H1 (cell line): ENCODE measurements around the gene LIMK2. TPM values are rescaled to one million over a fixed set of nuclear protein-coding genes. Genes with fewer than 3 reads are reported as not detected.

Experiments
- CTCF ChIA-PET: fragments of 300-600 bp; sonication (Branson Sonifier 250); formaldehyde crosslinking; loops from one replicate; lab custom pipeline; 2021; ENCODE audit not compliant: partially characterized antibody; lab: Charles Lee
- POLR2A ChIA-PET: fragments of 300-600 bp; sonication (Branson Sonifier 250); formaldehyde crosslinking; loops from one replicate; lab custom pipeline; 2021; ENCODE audit warnings: inconsistent platforms; ENCODE audit not compliant: partially characterized antibody; lab: Charles Lee
- DNase-seq, 2 experiments: peaks; one replicate each; pipeline versions ENCODE4 v3.0.0 to v3.0.0-alpha.2; 2010 to 2022; ENCODE audit warnings: low spot score in 2 of 2, low read depth in 1 of 2, mixed read lengths in 1 of 2
- FAIRE-seq: peaks from 2 replicates; lab custom pipeline; 2011; peaks lifted over from hg19 to GRCh38; lab: Jason Lieb, UNC
- H2AFZ ChIP-seq: 2 replicates; pipeline ENCODE4 v1.8.1; 2012; ENCODE audit warnings: low read length, inconsistent platforms
- H2AK5ac ChIP-seq: 2 replicates; pipeline ENCODE4 v1.6.1; 2013; ENCODE audit warnings: low read depth, low read length
- H2BK120ac ChIP-seq: replicated peaks from 2 replicates; pipeline ENCODE3; 2013; ENCODE audit warnings: low read depth, low read length, inconsistent platforms
- H2BK12ac ChIP-seq: 2 replicates; pipeline ENCODE4 v1.6.1; 2013; ENCODE audit warnings: low read depth, low read length
- H2BK15ac ChIP-seq: 2 replicates; pipeline ENCODE4 v1.6.1; 2013; ENCODE audit warnings: low read length
- H2BK20ac ChIP-seq: 2 replicates; pipeline ENCODE4 v1.6.1; 2013; ENCODE audit warnings: low read length
- H2BK5ac ChIP-seq: 2 replicates; pipeline ENCODE4 v1.6.1; 2013; ENCODE audit warnings: low read depth, low read length
- H3K14ac ChIP-seq: 2 replicates; pipeline ENCODE4 v1.6.1; 2013; ENCODE audit warnings: inconsistent platforms; ENCODE audit not compliant: insufficient read length
- H3K18ac ChIP-seq: 2 replicates; pipeline ENCODE4 v1.6.1; 2013; ENCODE audit warnings: low read length; ENCODE audit errors: extremely low read depth
- H3K23ac ChIP-seq: 2 replicates; pipeline ENCODE4 v1.6.1; 2013; ENCODE audit warnings: inconsistent platforms; ENCODE audit not compliant: insufficient read length
- H3K23me2 ChIP-seq: 2 replicates; pipeline ENCODE4 v1.6.1; 2013; ENCODE audit warnings: low read depth, low read length
- H3K27ac ChIP-seq: 2 replicates; pipeline ENCODE4 v1.6.1; 2011; ENCODE audit warnings: low read depth, low read length, inconsistent platforms
- H3K27me3 ChIP-seq, 4 experiments: replicated peaks in 1 of 4; 1 replicate in 1 of 4; 2 replicates in 3 of 4; pipeline versions ENCODE4 v1.6.1 to v1.8.1; 2011 to 2013; ENCODE audit warnings: low read length in 3 of 4, mild to moderate bottlenecking in 3 of 4, inconsistent platforms in 2 of 4, mixed read lengths in 2 of 4, moderate library complexity in 1 of 4; ENCODE audit not compliant: control insufficient read depth in 3 of 4, insufficient read depth in 3 of 4; ENCODE audit errors: extremely low read depth in 1 of 4
- H3K36me3 ChIP-seq, 4 experiments: 2 replicates each; pipeline versions ENCODE4 v1.6.1 to v1.8.1; 2011 to 2013; ENCODE audit warnings: mild to moderate bottlenecking in 4 of 4, low read length in 3 of 4, moderate library complexity in 2 of 4, control low read depth in 1 of 4, inconsistent platforms in 1 of 4; ENCODE audit not compliant: insufficient read depth in 4 of 4, control insufficient read depth in 2 of 4
- H3K4ac ChIP-seq: replicated peaks from 2 replicates; pipeline ENCODE3; 2013; ENCODE audit warnings: low read length, low read depth, mixed read lengths, inconsistent platforms; ENCODE audit not compliant: insufficient read length
- H3K4me1 ChIP-seq, 4 experiments: replicated peaks in 1 of 4; 1 replicate in 1 of 4; 2 replicates in 3 of 4; pipeline versions ENCODE4 v1.6.1 to v1.8.1; 2011 to 2013; ENCODE audit warnings: low read length in 3 of 4, inconsistent platforms in 2 of 4, mixed read lengths in 1 of 4; ENCODE audit not compliant: insufficient read depth in 4 of 4, control insufficient read depth in 3 of 4
- H3K4me2 ChIP-seq, 2 experiments: 2 replicates each; pipeline versions ENCODE4 v1.6.1 to v1.8.1; 2011 to 2013; ENCODE audit warnings: low read depth in 2 of 2, low read length in 2 of 2, control low read depth in 1 of 2, inconsistent platforms in 1 of 2, mild to moderate bottlenecking in 1 of 2; ENCODE audit not compliant: insufficient read depth in 1 of 2
- H3K4me3 ChIP-seq, 4 experiments: fragments of 200-600, 300-600 bp in 1 of 4; sonication (generic), shearing (Covaris generic), sonication (Bioruptor Twin) in 1 of 4; 2 replicates each; pipeline versions ENCODE4 v1.5.1 to v1.8.1; 2011 to 2016; ENCODE audit warnings: low read length in 4 of 4, low read depth in 3 of 4, control low read depth in 2 of 4, inconsistent platforms in 2 of 4, mild to moderate bottlenecking in 2 of 4, mixed read lengths in 1 of 4, moderate library complexity in 1 of 4; ENCODE audit not compliant: insufficient read depth in 2 of 4; ENCODE audit errors: extremely low read depth in 1 of 4
- H3K56ac ChIP-seq: replicated peaks from 2 replicates; pipeline ENCODE3; 2013; ENCODE audit warnings: low read depth, mild to moderate bottlenecking, mixed read lengths, low read length, inconsistent platforms; ENCODE audit not compliant: insufficient read length
- H3K79me1 ChIP-seq: 2 replicates; pipeline ENCODE4 v1.6.1; 2013; ENCODE audit warnings: low read depth, low read length, control low read depth
- H3K79me2 ChIP-seq, 2 experiments: 2 replicates each; pipeline versions ENCODE4 v1.6.1 to v1.8.1; 2012 to 2013; ENCODE audit warnings: low read length in 2 of 2, mild to moderate bottlenecking in 2 of 2, inconsistent platforms in 1 of 2; ENCODE audit not compliant: insufficient read depth in 2 of 2, control insufficient read depth in 1 of 2
- H3K9ac ChIP-seq, 4 experiments: replicated peaks in 1 of 4; 1 replicate in 1 of 4; 2 replicates in 3 of 4; pipeline versions ENCODE4 v1.6.1 to v1.8.1; 2011 to 2013; ENCODE audit warnings: low read depth in 3 of 4, low read length in 3 of 4, control low read depth in 2 of 4, mild to moderate bottlenecking in 2 of 4, moderate library complexity in 2 of 4, inconsistent platforms in 1 of 4; ENCODE audit errors: extremely low read depth in 1 of 4
- H3K9me3 ChIP-seq, 2 experiments: 2 replicates each; pipeline versions ENCODE4 v1.6.1 to v1.8.1; 2012 to 2013; ENCODE audit warnings: mild to moderate bottlenecking in 2 of 2, moderate library complexity in 2 of 2, control low read depth in 1 of 2, inconsistent platforms in 1 of 2, low read depth in 1 of 2, low read length in 1 of 2, mixed read lengths in 1 of 2; ENCODE audit not compliant: insufficient read depth in 2 of 2
- H4K20me1 ChIP-seq, 2 experiments: replicated peaks in 1 of 2; 2 replicates each; pipeline versions ENCODE3 to v1.8.1; 2011 to 2013; ENCODE audit warnings: inconsistent platforms in 2 of 2, low read length in 2 of 2, mild to moderate bottlenecking in 1 of 2; ENCODE audit not compliant: insufficient read depth in 2 of 2, control insufficient read depth in 1 of 2
- H4K5ac ChIP-seq: 2 replicates; pipeline ENCODE4 v1.6.1; 2013; ENCODE audit warnings: low read length, low read depth, mixed read lengths, inconsistent platforms; ENCODE audit not compliant: insufficient read length
- H4K8ac ChIP-seq: 2 replicates; pipeline ENCODE4 v1.8.0; 2013; ENCODE audit warnings: mild to moderate bottlenecking, moderate library complexity, low read length, inconsistent platforms; ENCODE audit not compliant: insufficient read depth; ENCODE audit errors: extremely low read depth
- H4K91ac ChIP-seq: replicated peaks from 2 replicates; pipeline ENCODE3; 2013; ENCODE audit warnings: low read length, mixed read lengths, inconsistent platforms; ENCODE audit not compliant: insufficient read length
- RFX5 ChIP-seq: IDR thresholded peaks from 2 replicates; pipeline ENCODE4 v1.6.1; 2011; ENCODE audit warnings: low read depth, low read length, improper control_type of control experiment, borderline replicate concordance
- WGBS, 2 experiments: shearing (Covaris generic) in 1 of 2; methylation state at CpG; one replicate each; pipeline versions ENCODE4 v1.1.6 to v1.1.7; 2013 to 2015; ENCODE audit warnings: low lambda C conversion rate in 2 of 2, mixed read lengths in 2 of 2, inconsistent platforms in 1 of 2, low coverage in 1 of 2, missing lambda C conversion rate in 1 of 2; ENCODE audit not compliant: insufficient replicate concordance in 2 of 2, insufficient coverage in 1 of 2, insufficient read length in 1 of 2; ENCODE audit errors: extremely low coverage in 1 of 2, missing lambda C conversion rate in 1 of 2; 5-methylcytosine and 5-hydroxymethylcytosine counted together
- polyA plus RNA-seq, 7 experiments: library from polyadenylated mRNA; depleted of rRNA in 3 of 7; stranded (reverse) in 5 of 7; unstranded in 2 of 7; fragments of >200 nt in 5 of 7; fragments of 200-250 nt in 2 of 7; gene quantifications; 1 replicate in 5 of 7; 2 replicates in 1 of 7; 4 replicates in 1 of 7; pipeline versions ENCODE4 v1.2.1 to v1.2.3, GENCODE V29; 2011 to 2013; ENCODE audit warnings: missing spikeins in 2 of 7, mixed read lengths in 2 of 7
- total RNA-seq: library from RNA; stranded (reverse); fragmentation: NEBNext Ultra II Directional; extraction: Animal tissue kit (Norgen Biotek cat#: 25700); gene quantifications from 2 replicates; pipeline ENCODE4 v1.2.1, GENCODE V29; 2021

The LIMK2 gene
- total and polyA plus RNA-seq, 2 of the 8 experiments (the other 6 are each of a cell fraction or from before 2014, with no cell fraction given), result 13.2 to 37.6 TPM

DNA sequence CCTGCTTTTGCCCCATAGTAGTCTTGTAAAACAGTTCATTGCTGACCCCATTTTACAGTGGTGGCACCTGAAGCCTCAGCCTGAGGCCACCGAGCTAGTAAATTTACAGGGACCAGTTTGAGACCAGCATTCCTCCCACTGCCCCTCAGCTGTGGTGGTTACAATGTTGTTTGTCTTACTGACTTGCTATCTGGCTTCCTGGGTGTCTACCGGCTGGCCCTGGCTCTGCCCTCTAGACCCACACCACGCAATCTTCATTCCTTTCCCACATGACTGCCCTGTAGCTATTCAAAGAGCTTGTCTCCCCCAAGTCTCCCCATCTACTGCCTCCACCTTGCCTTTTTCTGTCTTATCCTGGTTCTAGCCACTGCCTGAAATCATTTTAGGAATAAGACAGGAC lies 59.4 kb downstream of the LIMK2 start:
- no peak for TF ChIP-seq RFX5
- TF ChIP-seq, all 59 proteins: peak for 0
- Histone ChIP-seq H3K14ac (no peak overlapping the region), H3K4me1 (peaks cover 0 to 13% (median 5%) of the 10 kb centered on the region in 4 experiments; a peak in 4 of 7 replicates), H4K20me1 (peaks cover 3% of the 10 kb centered on the region in 2 experiments), H3K27ac (no peak overlapping the region), H3K79me1 (no peaks in the 10 kb centered on the region), H4K5ac (no peak overlapping the region), H3K79me2 (no peaks in the 10 kb centered on the region), H3K4ac (no peak overlapping the region), H3K9me3 (no peaks in the 10 kb centered on the region), H3K4me3 (no peak overlapping the region), H3K56ac (no peak overlapping the region), H4K91ac (no peak overlapping the region), H3K23ac (no peak overlapping the region), H2AFZ (no peak overlapping the region), H2BK12ac (no peak overlapping the region), H3K27me3 (no peaks in the 10 kb centered on the region), H2BK5ac (0 out of 2 replicates have a peak overlapping the region, but pooled peaks have one; percentile 72), H2BK15ac (no peak overlapping the region), H3K4me2 (no peak overlapping the region), H3K36me3 (peaks cover 9 to 61% (median 21%) of the 10 kb centered on the region in 4 experiments), H3K23me2 (no peaks in the 10 kb centered on the region), H2BK20ac (no peak overlapping the region), H3K9ac (no peak overlapping the region), H3K18ac (no peak overlapping the region), H2BK120ac (no peak overlapping the region), H4K8ac (no peak overlapping the region), H2AK5ac (no peak overlapping the region)
- FAIRE-seq, result no peak
- ChIA-PET CTCF (interaction anchor here (1.1 to 8.2 kb wide), 16 partner anchors 13 to 162 kb away, joined by 3 to 122 read pairs (median 8); partner anchors contain the start of genes LIMK2, PIK3IP1 and PLA2G3), POLR2A (interaction anchor here (0.7 to 6.0 kb wide), 5 partner anchors 10 to 75 kb away, joined by 3 to 30 read pairs (median 4); partner anchors contain the start of genes LIMK2 and PATZ1)
- 95% methylated on average over 3 of the region's 3 CpGs; no CpG with 5 or more reads in 1 of the 2 experiments for WGBS, 2 experiments
- DNase-seq, result no peak
